ENCODE measurements around the gene RMND5A. TPM values are rescaled to one million over a fixed set of nuclear protein-coding genes. Genes with fewer than 3 reads are reported as not detected.

The RMND5A gene
- total and polyA plus RNA-seq, 2 donors from 2014 or later: 13.9 to 33.6 TPM

- no peaks in the 10 kb centered on the region for H3K27me3 ChIP-seq (ENCODE audit: control insufficient read depth, insufficient read depth, low read length)
- H3K9ac ChIP-seq (ENCODE audit: low read length in 3 of 3): no peak overlapping the region
- TF ChIP-seq CTCF (IDR thresholded peaks at IDR 0.05; ENCODE audit: borderline replicate concordance, extremely low read depth, insufficient read depth): no peak
- H3K4me3 ChIP-seq (ENCODE audit: low read length in 3 of 3): no peak overlapping the region
- peaks cover 0 to 14% (median 5%) of the 10 kb centered on the region in 3 donors for H3K9me3 ChIP-seq (ENCODE audit: control insufficient read depth in 2 of 3, insufficient read depth in 1 of 3, low read length in 3 of 3)
- H3K27ac ChIP-seq (ENCODE audit: low read depth in 2 of 2, low read length in 2 of 2): no peak overlapping the region
- H3K4me1 ChIP-seq (ENCODE audit: control insufficient read depth in 2 of 3, insufficient read depth in 2 of 3, low read depth in 1 of 3, low read length in 3 of 3): no peaks in the 10 kb centered on the region
- DNase-seq (no peak), FAIRE-seq (no peak)
- intact Hi-C loops (cut with DNase I): no loop called here
- H3K36me3 ChIP-seq (ENCODE audit: control insufficient read depth in 2 of 3, insufficient read depth in 3 of 3, low read length in 3 of 3): no peaks in the 10 kb centered on the region
These were observed 80.9 kb downstream of the RMND5A start for GRCh38 chr2:86800856-86801567.

GRCh38 chr2:86806059-86806857 lies 86.2 kb downstream of the RMND5A start:
- Histone ChIP-seq H3K9ac (ENCODE audit: low read length in 3 of 3) (no peak overlapping the region), H3K27me3 (ENCODE audit: control insufficient read depth, insufficient read depth, low read length) (peaks cover 17% of the 10 kb centered on the region)

GRCh38 chr2:86807133-86807467 lies 87.0 kb downstream of the RMND5A start:
- intact Hi-C loops (cut with DNase I): no loop called here
- peak in 1 of 5 donors; percentile 12 for DNase-seq
- peaks cover 17% of the 10 kb centered on the region for H3K27me3 ChIP-seq (ENCODE audit: control insufficient read depth, insufficient read depth, low read length)
- no peak overlapping the region for H3K9ac ChIP-seq (ENCODE audit: low read length in 3 of 3)
- H3K4me3 ChIP-seq (ENCODE audit: low read length in 3 of 3): peak overlapping the region in 2 of 3 donors; percentile 47 to 64
- H3K9me3 ChIP-seq (ENCODE audit: control insufficient read depth in 2 of 3, insufficient read depth in 1 of 3, low read length in 3 of 3): no peaks in the 10 kb centered on the region
- peaks cover 0 to 5% (median 0%) of the 10 kb centered on the region in 3 donors for H3K4me1 ChIP-seq (ENCODE audit: control insufficient read depth in 2 of 3, insufficient read depth in 2 of 3, low read depth in 1 of 3, low read length in 3 of 3)
- FAIRE-seq: no peak
- H3K27ac ChIP-seq (ENCODE audit: low read depth in 2 of 2, low read length in 2 of 2): no peak overlapping the region
- H3K36me3 ChIP-seq (ENCODE audit: control insufficient read depth in 2 of 3, insufficient read depth in 3 of 3, low read length in 3 of 3): no peaks in the 10 kb centered on the region
- no peak for TF ChIP-seq CTCF (IDR thresholded peaks at IDR 0.05; ENCODE audit: borderline replicate concordance, extremely low read depth, insufficient read depth)

More at GRCh38 chr2:86806059-86806857, 86.2 kb downstream of the RMND5A start:
- no peak for FAIRE-seq
- TF ChIP-seq CTCF (IDR thresholded peaks at IDR 0.05; ENCODE audit: borderline replicate concordance, extremely low read depth, insufficient read depth): no peak
- no peaks in the 10 kb centered on the region for H3K9me3 ChIP-seq (ENCODE audit: control insufficient read depth in 2 of 3, insufficient read depth in 1 of 3, low read length in 3 of 3)
- intact Hi-C loops (cut with DNase I): no loop called here
- no peak overlapping the region for H3K4me3 ChIP-seq (ENCODE audit: low read length in 3 of 3)
- H3K27ac ChIP-seq (ENCODE audit: low read depth in 2 of 2, low read length in 2 of 2): no peak overlapping the region
- no peaks in the 10 kb centered on the region for H3K36me3 ChIP-seq (ENCODE audit: control insufficient read depth in 2 of 3, insufficient read depth in 3 of 3, low read length in 3 of 3)
- no peak for DNase-seq
- H3K4me1 ChIP-seq (ENCODE audit: control insufficient read depth in 2 of 3, insufficient read depth in 2 of 3, low read depth in 1 of 3, low read length in 3 of 3): peaks cover 0 to 5% (median 0%) of the 10 kb centered on the region in 3 donors
